Mesodermal cell (in vitro differentiated cells): ENCODE measurements around the gene KMT2E.

Source experiments
- H3K27ac ChIP-seq: 2 replicates; pipeline ENCODE4 v1.7.0; 2013; ENCODE audit warnings: mild to moderate bottlenecking, low read depth, low read length, moderate library complexity; ENCODE audit not compliant: severe bottlenecking
- H3K36me3 ChIP-seq: 2 replicates; pipeline ENCODE4 v1.7.1; 2013; ENCODE audit warnings: mild to moderate bottlenecking, low read length, moderate library complexity; ENCODE audit not compliant: control insufficient read depth, insufficient read depth
- H3K4me1 ChIP-seq: one replicate; pipeline ENCODE4 v1.7.1; 2013; ENCODE audit warnings: mild to moderate bottlenecking, low read length; ENCODE audit not compliant: insufficient read depth, control insufficient read depth, poor library complexity, severe bottlenecking
- H3K4me3 ChIP-seq: 2 replicates; pipeline ENCODE4 v1.7.0; 2013; ENCODE audit warnings: low read length, control low read depth, mild to moderate bottlenecking; ENCODE audit not compliant: insufficient read depth, poor library complexity, severe bottlenecking; ENCODE audit errors: extremely low read depth
- H3K9me3 ChIP-seq: 2 replicates; pipeline ENCODE4 v1.7.1; 2013; ENCODE audit warnings: mild to moderate bottlenecking, low read length, moderate library complexity; ENCODE audit not compliant: control insufficient read depth
- WGBS, 2 experiments: methylation state at CpG; one replicate each; pipeline ENCODE4 v1.1.5; 2013; ENCODE audit warnings: missing lambda C conversion rate in 2 of 2; ENCODE audit not compliant: insufficient coverage in 2 of 2; 5-methylcytosine and 5-hydroxymethylcytosine counted together

The KMT2E gene

GRCh38 chr7:105016709-105017656 lies 3.0 kb downstream of the KMT2E start:
- 20 to 60% methylated on average over 1 of the region's 5 CpGs for WGBS, 2 experiments
- H3K9me3 ChIP-seq = no peaks in the 10 kb centered on the region
- H3K4me3 ChIP-seq = peak overlapping the region; percentile 95
- H3K36me3 ChIP-seq = no peaks in the 10 kb centered on the region
- H3K4me1 ChIP-seq = no peaks in the 10 kb centered on the region
- no peak overlapping the region for H3K27ac ChIP-seq

- peak overlapping the region; percentile 95 for H3K4me3 ChIP-seq
- no peaks in the 10 kb centered on the region for H3K9me3 ChIP-seq
- no peak overlapping the region for H3K27ac ChIP-seq
- WGBS, 2 experiments = 43% methylated on average over 2 of the region's 4 CpGs; no CpG with 5 or more reads in 1 of the 2 experiments
- no peaks in the 10 kb centered on the region for H3K36me3 ChIP-seq
- H3K4me1 ChIP-seq = no peaks in the 10 kb centered on the region
Measured at GRCh38 chr7:105017657-105018365, 3.8 kb downstream of the KMT2E start.

DNA sequence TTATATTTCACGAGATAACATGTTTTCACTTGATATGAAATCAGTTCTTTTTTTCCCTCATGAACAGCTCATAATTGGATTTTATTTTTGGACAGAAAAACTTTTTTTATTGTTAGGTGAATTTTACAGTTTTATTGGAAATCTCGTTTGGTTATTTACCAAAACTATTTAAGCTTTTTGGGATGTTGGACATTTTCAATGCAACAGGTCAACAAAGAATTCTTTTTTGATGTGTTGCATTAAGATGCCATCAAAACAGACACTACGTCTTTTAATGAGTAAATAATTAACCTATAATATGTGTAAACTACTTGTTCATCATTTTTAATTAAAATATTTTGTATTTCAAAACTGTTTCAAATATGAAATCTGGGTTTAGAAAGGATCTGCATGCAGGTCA lies 5.3 kb downstream of the KMT2E start:
- Histone ChIP-seq H3K9me3 (no peaks in the 10 kb centered on the region), H3K36me3 (no peaks in the 10 kb centered on the region), H3K4me1 (peaks cover 1% of the 10 kb centered on the region), H3K4me3 (no peak overlapping the region), H3K27ac (no peak overlapping the region)
- 100% methylated on average over 2 of the region's 3 CpGs; no CpG with 5 or more reads in 1 of the 2 experiments for WGBS, 2 experiments

DNA sequence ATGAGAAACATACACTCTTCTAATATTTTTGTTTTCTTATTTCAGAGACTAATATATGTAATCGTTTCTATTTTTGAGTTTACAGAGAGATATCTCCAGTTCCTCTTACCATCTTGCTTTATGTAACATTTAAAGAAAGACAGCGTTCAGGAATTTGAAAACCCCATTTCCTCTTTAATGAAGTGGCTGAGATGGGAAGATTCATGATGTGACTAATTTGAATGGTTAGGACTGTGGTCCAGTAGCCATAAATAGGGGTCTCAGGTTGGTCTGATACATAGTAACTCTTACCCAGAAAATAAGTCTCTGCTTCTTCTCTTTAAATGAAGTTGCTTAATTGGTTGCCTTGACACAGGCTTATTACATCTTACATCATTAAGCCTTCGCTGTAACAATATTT lies 6.9 kb downstream of the KMT2E start:
- Histone ChIP-seq H3K27ac (no peak overlapping the region), H3K4me3 (no peak overlapping the region), H3K36me3 (no peaks in the 10 kb centered on the region), H3K9me3 (no peaks in the 10 kb centered on the region), H3K4me1 (peaks cover 8% of the 10 kb centered on the region)
- WGBS, 2 experiments = no CpG with 5 or more reads among the region's 3 CpGs

- Histone ChIP-seq H3K4me1 (peaks cover 8% of the 10 kb centered on the region), H3K9me3 (no peaks in the 10 kb centered on the region), H3K36me3 (no peaks in the 10 kb centered on the region), H3K4me3 (no peak overlapping the region), H3K27ac (no peak overlapping the region)
- WGBS, 2 experiments = no CpG with 5 or more reads among the region's 3 CpGs
Measured at GRCh38 chr7:105021352-105021751, 7.3 kb downstream of the KMT2E start.

DNA sequence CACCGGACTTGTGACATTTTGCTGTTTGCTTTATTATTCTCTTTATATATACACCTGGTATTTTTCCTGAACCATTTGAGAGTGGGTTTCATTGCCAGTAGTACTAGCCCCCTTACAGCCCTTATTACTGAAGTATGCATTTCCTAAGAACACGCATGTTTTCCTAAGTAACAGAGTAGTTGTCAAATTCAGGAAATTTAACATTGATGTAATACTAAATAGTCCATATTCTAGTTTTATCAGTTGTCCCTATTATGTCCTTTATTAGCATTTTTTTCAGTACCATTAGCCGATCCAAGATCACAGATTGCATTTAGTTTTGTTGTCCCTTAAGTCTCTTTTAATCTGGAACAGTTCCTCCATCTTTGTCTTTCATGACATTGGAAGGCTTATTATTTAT lies 8.0 kb downstream of the KMT2E start:
- no peak overlapping the region for H3K4me3 ChIP-seq
- H3K9me3 ChIP-seq = no peaks in the 10 kb centered on the region
- 80% methylated on average over 1 of the region's 3 CpGs; no CpG with 5 or more reads in 1 of the 2 experiments for WGBS, 2 experiments
- H3K4me1 ChIP-seq = peaks cover 8% of the 10 kb centered on the region
- H3K36me3 ChIP-seq = no peaks in the 10 kb centered on the region
- no peak overlapping the region for H3K27ac ChIP-seq

DNA sequence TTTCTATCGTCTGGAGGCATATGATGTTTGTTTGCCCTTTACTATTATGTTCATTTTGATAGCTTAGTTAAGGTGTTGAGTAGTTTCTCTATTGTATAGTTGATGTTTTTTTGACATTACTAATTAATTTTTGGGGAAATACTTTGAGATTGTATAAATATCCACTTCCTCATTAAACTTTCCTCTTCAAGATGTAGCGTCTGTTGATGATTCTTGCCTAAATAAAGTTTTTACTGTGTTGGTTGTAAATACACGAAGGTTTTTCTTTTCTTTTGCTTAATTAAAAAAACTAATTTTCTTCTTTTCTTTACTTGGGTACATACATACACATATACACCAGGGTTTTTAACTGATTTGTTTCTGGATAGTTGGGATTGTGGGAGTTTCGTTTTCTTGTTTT lies 8.5 kb downstream of the KMT2E start:
- no peak overlapping the region for H3K27ac ChIP-seq
- no peaks in the 10 kb centered on the region for H3K36me3 ChIP-seq
- WGBS, 2 experiments = no CpG with 5 or more reads among the region's 4 CpGs
- H3K4me1 ChIP-seq = peaks cover 8% of the 10 kb centered on the region
- no peak overlapping the region for H3K4me3 ChIP-seq
- H3K9me3 ChIP-seq = no peaks in the 10 kb centered on the region

- H3K36me3 ChIP-seq = peaks cover 2% of the 10 kb centered on the region
- peaks cover 8% of the 10 kb centered on the region for H3K4me1 ChIP-seq
- peak overlapping the region; percentile 24 for H3K27ac ChIP-seq
- H3K4me3 ChIP-seq = no peak overlapping the region
- WGBS, 2 experiments = no CpG with 5 or more reads among the region's 1 CpG
- no peaks in the 10 kb centered on the region for H3K9me3 ChIP-seq
Measured at GRCh38 chr7:105024734-105025133, 10.7 kb downstream of the KMT2E start.

DNA sequence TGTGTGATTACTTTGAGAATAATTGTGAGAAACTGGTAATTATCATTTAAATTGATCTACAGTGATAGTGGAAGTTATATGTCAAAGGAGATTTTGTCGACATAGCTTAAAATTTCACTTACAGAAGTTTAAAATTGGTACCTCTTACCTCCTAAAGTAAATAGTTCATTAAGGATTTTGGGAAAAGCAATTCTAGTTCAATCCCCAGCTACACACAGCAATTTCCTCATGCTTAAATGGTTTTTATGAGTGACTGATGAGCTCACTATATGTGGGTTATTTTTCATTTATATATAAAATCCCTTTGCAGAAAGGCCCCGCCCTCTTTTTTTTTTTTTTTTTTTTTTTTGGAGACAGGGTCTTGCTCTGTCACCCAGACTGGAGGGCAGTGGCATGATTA lies 12.7 kb downstream of the KMT2E start:
- Histone ChIP-seq H3K27ac (no peak overlapping the region), H3K4me3 (no peak overlapping the region), H3K9me3 (no peaks in the 10 kb centered on the region), H3K4me1 (peaks cover 8% of the 10 kb centered on the region), H3K36me3 (peaks cover 3% of the 10 kb centered on the region)
- WGBS, 2 experiments = no CpG with 5 or more reads among the region's 2 CpGs

- WGBS, 2 experiments = no CpG with 5 or more reads among the region's 2 CpGs
- Histone ChIP-seq H3K9me3 (no peaks in the 10 kb centered on the region), H3K27ac (no peak overlapping the region), H3K4me1 (peaks cover 8% of the 10 kb centered on the region), H3K36me3 (peaks cover 5% of the 10 kb centered on the region), H3K4me3 (no peak overlapping the region)
Measured at GRCh38 chr7:105027176-105027853, 13.3 kb downstream of the KMT2E start.
